Heart left ventricle (tissue), 13 donors: ENCODE measurements around the gene CROCC.
A peak's percentile ranks its signal among the peaks of the same experiment; 100 is the strongest.
"Not testable (repeated sequence)": the region's sequence is repeated elsewhere in the genome, so short reads cannot be mapped to it uniquely, and the experiment has no call there.

Experiments
- POLR2A ChIP-seq, 2 donors: fragments of 450-650 bp; IDR thresholded peaks; one replicate each; pipeline ENCODE4 v1.6.1; 2017; ENCODE audit warnings: antibody characterized with exemption in 2 of 2, mild to moderate bottlenecking in 2 of 2, moderate library complexity in 2 of 2
- TF ChIP-seq, protein P1 (sequence below), 12 donors: fragments of 200-600 bp; sonication (generic) in 4 of 12; IDR thresholded peaks; one replicate each; pipeline versions ENCODE4 v1.5.0 to v1.8.0; 2018 to 2022; ENCODE audit warnings: antibody characterized with exemption in 12 of 12, mild to moderate bottlenecking in 5 of 12
- donor health status: ischemic (EF 13 %, LVEDD 7.1; RV severe dilation, severe dysfunction).
- donor health status: DM: no; HTN: yes; CAD: no.
- donor health status: DM: no; HTN: no; CAD: no.
- donor health status: ischemic (EF 25% LVEDD 6.9; RV normal size, moderate dysfunction).
- donor health status: ischemic (EF 25% LVEDD 5.7; RV mildly dilated, moderate dysfunction).
- donor health status: ischemic (EF 35%, LVEDD 5.7; RV mildly dilated, moderate dysfunction).
- donor health status: nonischemic (EF 11% LVEDD 7.7; RV severe dilation, severe dysfunction).
- donor health status: DM: yes; HTN: yes; CAD: no.
- donor health status: PGD.
- donor health status: ischemic (EF 29% LVEDD 5.4; RV normal size, mild dysfunction).
- donor health status: nonischemic (EF 23%, LVEDD 6.1; RV moderate dilation, normal function).

DNA sequence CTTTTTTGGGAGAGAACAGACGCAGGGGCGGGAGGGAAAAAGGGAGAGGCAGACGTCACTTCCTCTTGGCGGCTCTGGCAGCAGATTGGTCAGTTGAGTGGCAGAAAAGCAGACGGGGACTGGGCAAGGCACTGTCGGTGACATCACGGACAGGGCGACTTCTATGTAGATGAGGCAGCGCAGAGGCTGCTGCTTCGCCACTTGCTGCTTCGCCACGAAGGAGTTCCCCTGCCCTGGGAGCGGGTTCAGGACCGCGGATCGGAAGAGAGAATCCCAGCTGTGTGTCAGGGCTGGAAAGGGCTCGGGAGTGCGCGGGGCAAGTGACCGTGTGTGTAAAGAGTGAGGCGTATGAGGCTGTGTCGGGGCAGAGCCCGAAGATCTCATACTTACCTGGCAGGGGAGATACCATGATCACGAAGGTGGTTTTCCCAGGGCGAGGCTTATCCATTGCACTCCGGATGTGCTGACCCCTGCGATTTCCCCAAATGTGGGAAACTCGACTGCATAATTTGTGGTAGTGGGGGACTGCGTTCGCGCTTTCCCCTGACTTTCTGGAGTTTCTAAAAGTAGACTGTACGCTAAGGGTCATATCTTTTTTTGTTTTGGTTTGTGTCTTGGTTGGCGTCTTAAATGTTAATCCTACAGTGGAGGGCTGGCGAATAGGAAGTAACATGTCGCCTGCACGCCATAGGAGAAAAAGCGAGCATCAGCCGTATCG lies 26.0 kb upstream of the CROCC start, which contains the start of gene RNU1-2:
- TF ChIP-seq, protein P1, sequence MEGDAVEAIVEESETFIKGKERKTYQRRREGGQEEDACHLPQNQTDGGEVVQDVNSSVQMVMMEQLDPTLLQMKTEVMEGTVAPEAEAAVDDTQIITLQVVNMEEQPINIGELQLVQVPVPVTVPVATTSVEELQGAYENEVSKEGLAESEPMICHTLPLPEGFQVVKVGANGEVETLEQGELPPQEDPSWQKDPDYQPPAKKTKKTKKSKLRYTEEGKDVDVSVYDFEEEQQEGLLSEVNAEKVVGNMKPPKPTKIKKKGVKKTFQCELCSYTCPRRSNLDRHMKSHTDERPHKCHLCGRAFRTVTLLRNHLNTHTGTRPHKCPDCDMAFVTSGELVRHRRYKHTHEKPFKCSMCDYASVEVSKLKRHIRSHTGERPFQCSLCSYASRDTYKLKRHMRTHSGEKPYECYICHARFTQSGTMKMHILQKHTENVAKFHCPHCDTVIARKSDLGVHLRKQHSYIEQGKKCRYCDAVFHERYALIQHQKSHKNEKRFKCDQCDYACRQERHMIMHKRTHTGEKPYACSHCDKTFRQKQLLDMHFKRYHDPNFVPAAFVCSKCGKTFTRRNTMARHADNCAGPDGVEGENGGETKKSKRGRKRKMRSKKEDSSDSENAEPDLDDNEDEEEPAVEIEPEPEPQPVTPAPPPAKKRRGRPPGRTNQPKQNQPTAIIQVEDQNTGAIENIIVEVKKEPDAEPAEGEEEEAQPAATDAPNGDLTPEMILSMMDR (IDR thresholded peaks at IDR 0.05): not testable (repeated sequence)
- TF ChIP-seq POLR2A (IDR thresholded peaks at IDR 0.05): peak in 1 of 2 donors; percentile 98
